GM12892 (cell line): ENCODE results near the gene PIK3C2G.

Source experiments
- POLR2A ChIP-seq: IDR thresholded peaks from 2 replicates; pipeline ENCODE4 v1.6.1; 2011; ENCODE audit warnings: low read depth, low read length, control low read depth
- POLR2AphosphoS5 ChIP-seq: IDR thresholded peaks from 2 replicates; pipeline ENCODE4 v1.6.1; 2011; ENCODE audit warnings: low read depth, low read length, control low read depth

DNA sequence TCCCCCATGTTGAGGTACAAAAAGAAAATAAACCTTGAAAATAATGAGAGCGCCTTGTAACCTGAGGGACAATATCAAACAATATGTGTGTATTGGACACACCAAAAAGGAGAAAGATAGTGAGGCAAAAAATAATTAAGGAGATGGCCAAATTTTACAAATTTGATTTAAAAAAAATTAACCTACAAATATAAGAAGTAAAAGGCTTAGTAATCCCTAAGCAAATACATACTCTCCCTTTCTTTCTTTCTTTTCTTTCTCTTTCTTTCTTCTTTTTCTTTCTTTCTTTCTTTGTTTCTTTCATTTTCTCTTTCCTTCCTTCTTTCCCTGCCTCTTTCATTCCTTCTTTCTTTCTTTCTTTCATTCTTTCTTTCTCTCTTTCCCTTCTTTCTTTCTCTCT, 133.4 kb downstream of the PIK3C2G start:
- no peak for TF ChIP-seq POLR2AphosphoS5
- no peak for TF ChIP-seq POLR2A
